Erythroblast (primary cell): ENCODE data around the gene EGFR.

ENCODE experiments used
- GATA1 ChIP-seq: IDR thresholded peaks from 2 replicates; pipeline ENCODE4 v1.6.1; 2011; ENCODE audit warnings: low read depth, mild to moderate bottlenecking, control low read depth, low read length, moderate library complexity
- POLR2A ChIP-seq: IDR thresholded peaks from 2 replicates; pipeline ENCODE4 v1.6.1; 2011; ENCODE audit warnings: mild to moderate bottlenecking, low read length

DNA sequence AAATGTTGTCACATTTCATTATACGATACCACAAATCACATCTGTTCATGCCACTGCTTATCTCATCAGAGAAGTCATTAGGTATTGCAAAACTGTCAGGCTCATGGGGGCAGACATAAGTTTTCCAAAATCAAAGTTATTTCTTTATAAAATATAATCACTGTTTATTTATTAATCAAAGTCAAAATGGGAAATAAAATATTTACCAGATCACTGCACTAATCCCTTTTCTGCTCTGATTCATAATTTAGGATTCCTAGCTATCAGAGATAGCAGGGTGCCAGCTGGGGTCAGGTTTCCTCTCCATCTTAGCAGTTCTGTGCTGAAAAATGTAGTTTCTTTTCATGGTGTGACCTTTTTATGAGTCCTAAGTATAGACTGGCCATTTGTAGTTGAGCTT is 228.6 kb downstream of the EGFR start:
- TF ChIP-seq POLR2A (no peak), GATA1 (no peak)
